ENCODE results near the gene NSMCE4A. TPM values are rescaled to one million over a fixed set of nuclear protein-coding genes. Genes with fewer than 3 reads are reported as not detected.
"Not testable (repeated sequence)": the region's sequence is repeated elsewhere in the genome, so short reads cannot be mapped to it uniquely, and the experiment has no call there.

The NSMCE4A gene
- 10 to 100 TPM; 63.5 to 69.4 TPM for total RNA-seq

- CTCF ChIA-PET = interaction anchor here (0.8 to 1.2 kb wide), 2 partner anchors 8 to 16 kb away, joined by 3 read pairs; no protein-coding TSS in a partner anchor
- POLR2A ChIA-PET = no interaction called here
- H3K36me3 Mint-ChIP-seq (ENCODE audit: low read depth) = peaks cover 20% of the 10 kb centered on the region
- H3K27ac Mint-ChIP-seq = peak within 1 kb of the TSS; percentile 71
- peaks cover 18% of the 10 kb centered on the region for H3K9me3 Mint-ChIP-seq
- H3K27me3 Mint-ChIP-seq = no peaks in the 10 kb centered on the region
- peak within 1 kb of the TSS; percentile 81 for H3K4me3 Mint-ChIP-seq
- H3K4me1 Mint-ChIP-seq = peaks cover 15% of the 10 kb centered on the region
- DNase-seq = peak; percentile 74
Measured at GRCh38 chr10:121974535-121975294, at the start of gene NSMCE4A. NSMCE4A (minus strand) TSS chr10:121975217; CDS start chr10:121975165, 52 bp downstream.

- H3K27ac Mint-ChIP-seq; CTCF ChIA-PET; H3K4me3 Mint-ChIP-seq; H3K27me3 Mint-ChIP-seq; H3K36me3 Mint-ChIP-seq (ENCODE audit: low read depth); H3K9me3 Mint-ChIP-seq; DNase-seq; POLR2A ChIA-PET; H3K4me1 Mint-ChIP-seq: not testable (repeated sequence)
Measured at GRCh38 chr10:122023257-122023656, 48.2 kb upstream of the NSMCE4A start.

GRCh38 chr10:122022276-122022675, 47.3 kb upstream of the NSMCE4A start:
- H3K4me1 Mint-ChIP-seq = no peaks in the 10 kb centered on the region
- POLR2A ChIA-PET = no interaction called here
- H3K9me3 Mint-ChIP-seq = no peaks in the 10 kb centered on the region
- no peak overlapping the region for H3K4me3 Mint-ChIP-seq
- no peak for DNase-seq
- H3K27ac Mint-ChIP-seq = no peak overlapping the region
- CTCF ChIA-PET = no interaction called here
- H3K36me3 Mint-ChIP-seq (ENCODE audit: low read depth) = no peaks in the 10 kb centered on the region
- H3K27me3 Mint-ChIP-seq = peaks cover 2% of the 10 kb centered on the region

- Mint-ChIP-seq H3K36me3 (ENCODE audit: low read depth) (no peaks in the 10 kb centered on the region), H3K27me3 (peaks cover 2% of the 10 kb centered on the region), H3K27ac (no peak overlapping the region), H3K9me3 (no peaks in the 10 kb centered on the region), H3K4me3 (no peak overlapping the region), H3K4me1 (no peaks in the 10 kb centered on the region)
- POLR2A ChIA-PET = no interaction called here
- CTCF ChIA-PET = no interaction called here
- no peak for DNase-seq
Measured at GRCh38 chr10:122021828-122022227, 46.8 kb upstream of the NSMCE4A start.

- no peaks in the 10 kb centered on the region for H3K9me3 Mint-ChIP-seq
- no peak overlapping the region for H3K4me3 Mint-ChIP-seq
- peaks cover 2% of the 10 kb centered on the region for H3K27me3 Mint-ChIP-seq
- no peaks in the 10 kb centered on the region for H3K4me1 Mint-ChIP-seq
- ChIA-PET POLR2A (no interaction called here), CTCF (no interaction called here)
- no peaks in the 10 kb centered on the region for H3K36me3 Mint-ChIP-seq (ENCODE audit: low read depth)
- H3K27ac Mint-ChIP-seq = no peak overlapping the region
- DNase-seq = no peak
Measured at GRCh38 chr10:122021379-122021778, 46.4 kb upstream of the NSMCE4A start.

GRCh38 chr10:122020226-122020625, 45.2 kb upstream of the NSMCE4A start:
- H3K36me3 Mint-ChIP-seq (ENCODE audit: low read depth) = no peaks in the 10 kb centered on the region
- no peak overlapping the region for H3K4me3 Mint-ChIP-seq
- DNase-seq = no peak
- no peaks in the 10 kb centered on the region for H3K4me1 Mint-ChIP-seq
- ChIA-PET POLR2A (no interaction called here), CTCF (no interaction called here)
- no peaks in the 10 kb centered on the region for H3K9me3 Mint-ChIP-seq
- H3K27me3 Mint-ChIP-seq = peaks cover 2% of the 10 kb centered on the region
- H3K27ac Mint-ChIP-seq = no peak overlapping the region

- CTCF ChIA-PET = no interaction called here
- Mint-ChIP-seq H3K36me3 (ENCODE audit: low read depth) (no peaks in the 10 kb centered on the region), H3K27me3 (peaks cover 2% of the 10 kb centered on the region), H3K27ac (no peak overlapping the region), H3K4me1 (no peaks in the 10 kb centered on the region), H3K9me3 (no peaks in the 10 kb centered on the region), H3K4me3 (no peak overlapping the region)
- POLR2A ChIA-PET = no interaction called here
- DNase-seq = no peak
Measured at GRCh38 chr10:122019414-122019975, 44.5 kb upstream of the NSMCE4A start.

- Mint-ChIP-seq H3K27ac (no peak overlapping the region), H3K27me3 (peaks cover 2% of the 10 kb centered on the region), H3K4me3 (no peak overlapping the region), H3K36me3 (ENCODE audit: low read depth) (no peaks in the 10 kb centered on the region), H3K4me1 (no peaks in the 10 kb centered on the region), H3K9me3 (no peaks in the 10 kb centered on the region)
- no peak for DNase-seq
- CTCF ChIA-PET = no interaction called here
- POLR2A ChIA-PET = no interaction called here
Measured at GRCh38 chr10:122018951-122019413, 44.0 kb upstream of the NSMCE4A start.

GRCh38 chr10:122018491-122018890, 43.5 kb upstream of the NSMCE4A start:
- Mint-ChIP-seq H3K27me3 (peaks cover 2% of the 10 kb centered on the region), H3K9me3 (no peaks in the 10 kb centered on the region), H3K4me3 (no peak overlapping the region), H3K4me1 (no peaks in the 10 kb centered on the region), H3K27ac (no peak overlapping the region), H3K36me3 (ENCODE audit: low read depth) (no peaks in the 10 kb centered on the region)
- ChIA-PET CTCF (no interaction called here), POLR2A (no interaction called here)
- no peak for DNase-seq

GRCh38 chr10:122017926-122018325, 42.9 kb upstream of the NSMCE4A start:
- DNase-seq; H3K4me3 Mint-ChIP-seq; POLR2A ChIA-PET; H3K9me3 Mint-ChIP-seq; H3K36me3 Mint-ChIP-seq (ENCODE audit: low read depth); CTCF ChIA-PET; H3K4me1 Mint-ChIP-seq; H3K27ac Mint-ChIP-seq; H3K27me3 Mint-ChIP-seq: not testable (repeated sequence)

- Mint-ChIP-seq H3K36me3 (ENCODE audit: low read depth) (no peaks in the 10 kb centered on the region), H3K4me3 (no peak overlapping the region), H3K9me3 (no peaks in the 10 kb centered on the region), H3K27me3 (peaks cover 2% of the 10 kb centered on the region), H3K4me1 (no peaks in the 10 kb centered on the region), H3K27ac (no peak overlapping the region)
- ChIA-PET CTCF (interaction anchor here (0.6 kb wide), 1 partner anchor 556 kb away, joined by 3 read pairs; no protein-coding TSS in a partner anchor), POLR2A (no interaction called here)
- no peak for DNase-seq
Measured at GRCh38 chr10:122014652-122015248, 39.7 kb upstream of the NSMCE4A start.

- H3K4me3 Mint-ChIP-seq = no peak overlapping the region
- H3K9me3 Mint-ChIP-seq = no peaks in the 10 kb centered on the region
- H3K36me3 Mint-ChIP-seq (ENCODE audit: low read depth) = no peaks in the 10 kb centered on the region
- H3K27ac Mint-ChIP-seq = no peak overlapping the region
- peaks cover 2% of the 10 kb centered on the region for H3K27me3 Mint-ChIP-seq
- DNase-seq = no peak
- H3K4me1 Mint-ChIP-seq = no peaks in the 10 kb centered on the region
- ChIA-PET POLR2A (no interaction called here), CTCF (no interaction called here)
Measured at GRCh38 chr10:122013311-122013780, 38.3 kb upstream of the NSMCE4A start.

- CTCF ChIA-PET = interaction anchor here (0.7 kb wide), 1 partner anchor 294 kb away, joined by 3 read pairs; no protein-coding TSS in a partner anchor
- POLR2A ChIA-PET = no interaction called here
- H3K4me1 Mint-ChIP-seq = no peaks in the 10 kb centered on the region
- H3K36me3 Mint-ChIP-seq (ENCODE audit: low read depth) = no peaks in the 10 kb centered on the region
- H3K27me3 Mint-ChIP-seq = no peaks in the 10 kb centered on the region
- no peak overlapping the region for H3K27ac Mint-ChIP-seq
- no peak overlapping the region for H3K4me3 Mint-ChIP-seq
- DNase-seq = no peak
- H3K9me3 Mint-ChIP-seq = no peaks in the 10 kb centered on the region
Measured at GRCh38 chr10:122012731-122013130, 37.7 kb upstream of the NSMCE4A start.

Data from activated CD4-positive, alpha-beta T cell treated with anti-CD3 and anti-CD28 coated beads, Interleukin-2, amount 10 ng/mL, durations not matched to agents 7 days and 5 days (primary cell).